ENCODE measurements around the gene TRPM3.

GRCh38 chr9:70933321-70933720, 188.1 kb downstream of the TRPM3 start:
- TF ChIP-seq POLR2A (IDR thresholded peaks at IDR 0.05) (no peak), CTCF (IDR thresholded peaks at IDR 0.05) (no peak)

All from adrenal gland (tissue), 5 donors.